HG03439 (cell line): Measurements from ENCODE around the gene KCNN4.

Source experiments
- ATAC-seq: cut with Tn5 transposase; IDR thresholded peaks from one replicate; pipeline ENCODE4 v1.9.1; 2021; ENCODE audit warnings: mild to moderate bottlenecking, moderate library complexity; ENCODE audit not compliant: unreplicated experiment

Gene KCNN4

DNA sequence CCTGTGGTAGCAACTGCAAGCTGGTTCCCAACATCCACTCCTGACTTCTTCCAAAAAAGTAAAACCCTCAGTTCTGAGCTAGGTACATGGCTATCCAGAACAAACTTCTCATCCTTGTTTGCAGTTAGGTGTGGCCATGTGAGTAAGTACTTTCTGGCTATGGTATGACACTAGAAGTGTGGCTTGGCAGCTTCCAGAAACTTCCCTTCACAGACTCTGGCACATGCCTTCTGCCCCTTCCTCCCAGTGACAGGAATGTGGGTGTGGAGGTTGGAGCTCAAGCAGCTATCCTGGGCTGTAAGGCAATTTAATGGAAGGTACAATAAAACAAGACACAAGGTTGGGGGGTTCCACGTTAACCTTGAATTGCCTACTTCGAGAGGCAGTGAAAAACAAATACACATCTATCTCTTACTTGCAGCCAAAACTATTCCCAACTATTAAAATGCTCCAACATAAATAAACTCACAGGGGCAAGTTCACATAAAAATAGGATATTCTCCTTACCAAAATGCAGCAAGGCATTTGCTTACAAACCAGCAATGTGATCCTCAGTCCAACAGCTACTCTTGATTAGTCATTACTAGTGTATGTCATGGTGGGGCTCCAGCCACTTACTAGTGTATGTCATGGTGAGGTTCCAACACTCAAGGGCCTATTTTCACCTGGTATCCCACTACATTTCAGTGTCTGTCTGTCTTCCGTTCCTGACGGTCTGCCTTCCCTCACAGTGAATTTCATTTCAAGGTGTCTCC, 29.1 kb downstream of the KCNN4 start:
- no peak for ATAC-seq

DNA sequence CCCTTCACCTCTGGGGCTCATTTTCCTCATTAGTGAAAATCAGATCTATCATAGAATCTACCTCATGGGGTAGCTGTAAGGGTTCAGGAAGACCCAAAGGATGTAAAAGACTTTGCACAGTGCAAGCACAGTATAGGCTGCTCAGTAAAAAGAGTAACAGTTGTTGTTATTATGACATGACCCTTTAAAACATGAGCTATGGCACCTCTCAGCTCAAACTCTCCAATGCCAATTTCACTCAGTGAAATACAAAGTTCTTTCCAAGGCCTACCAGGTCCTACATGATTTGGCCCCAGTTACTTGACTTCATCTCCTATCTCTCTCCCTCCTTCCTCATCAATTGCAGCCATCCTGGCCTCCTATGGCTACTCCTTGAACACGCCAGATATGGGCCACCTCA, 30.9 kb downstream of the KCNN4 start:
- ATAC-seq = no peak

DNA sequence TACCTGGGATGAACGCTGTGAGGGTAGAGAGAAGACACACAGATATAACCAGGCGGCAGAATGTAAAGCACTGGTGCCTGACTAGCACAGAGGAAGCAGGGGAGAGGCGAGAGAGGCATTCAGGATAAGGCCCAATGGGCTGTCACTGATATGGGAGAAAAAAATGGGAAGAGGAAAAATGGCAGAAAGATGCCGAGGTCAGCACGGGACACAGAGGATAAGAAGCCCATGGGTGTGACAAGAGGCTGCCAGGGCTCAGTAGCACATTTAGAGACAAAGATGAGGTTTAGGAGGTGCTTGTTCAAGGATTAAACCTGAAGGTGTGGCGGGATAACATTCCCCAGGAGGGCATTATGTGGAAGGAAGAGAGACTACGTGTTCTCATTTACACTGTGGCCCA, 31.6 kb downstream of the KCNN4 start:
- no peak for ATAC-seq

DNA sequence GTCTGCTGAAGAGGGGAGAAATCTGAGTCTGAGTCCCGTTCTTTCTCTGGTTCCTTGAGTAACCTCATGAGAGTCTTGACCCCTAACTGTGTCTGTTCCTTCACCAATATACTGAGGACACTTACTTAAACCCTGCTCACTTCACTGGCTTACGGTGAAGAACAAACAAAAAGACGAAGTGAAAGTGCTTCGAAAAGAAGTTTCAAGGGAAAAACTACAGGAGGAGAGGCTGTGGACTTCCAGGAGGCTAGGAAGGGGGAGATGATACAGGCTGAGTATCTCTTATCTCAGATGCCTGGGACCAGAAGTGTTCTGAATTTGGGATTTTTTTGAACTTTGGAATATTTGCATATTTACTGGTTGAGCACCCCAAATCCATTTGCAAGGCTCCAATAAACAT, 32.1 kb downstream of the KCNN4 start:
- no peak for ATAC-seq

DNA sequence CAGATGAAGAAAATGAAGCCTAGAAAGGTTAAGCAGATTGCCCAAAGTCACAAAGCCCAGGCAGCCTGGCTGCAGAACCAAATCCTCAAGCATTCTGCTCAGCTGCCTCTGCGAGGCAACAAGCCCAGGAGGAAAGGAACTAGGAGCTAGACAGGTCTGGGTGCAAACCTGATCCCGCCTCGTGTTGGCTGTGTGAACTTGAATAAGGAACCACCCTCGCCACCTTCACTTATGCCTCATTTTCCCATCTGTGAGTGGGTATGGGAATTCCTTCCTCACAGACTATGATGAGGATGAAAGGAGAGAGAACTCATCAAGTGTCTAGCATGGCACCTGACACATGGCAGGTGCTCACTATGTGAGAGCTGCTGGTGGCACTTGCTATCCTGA, 32.6 kb downstream of the KCNN4 start:
- ATAC-seq = no peak

DNA sequence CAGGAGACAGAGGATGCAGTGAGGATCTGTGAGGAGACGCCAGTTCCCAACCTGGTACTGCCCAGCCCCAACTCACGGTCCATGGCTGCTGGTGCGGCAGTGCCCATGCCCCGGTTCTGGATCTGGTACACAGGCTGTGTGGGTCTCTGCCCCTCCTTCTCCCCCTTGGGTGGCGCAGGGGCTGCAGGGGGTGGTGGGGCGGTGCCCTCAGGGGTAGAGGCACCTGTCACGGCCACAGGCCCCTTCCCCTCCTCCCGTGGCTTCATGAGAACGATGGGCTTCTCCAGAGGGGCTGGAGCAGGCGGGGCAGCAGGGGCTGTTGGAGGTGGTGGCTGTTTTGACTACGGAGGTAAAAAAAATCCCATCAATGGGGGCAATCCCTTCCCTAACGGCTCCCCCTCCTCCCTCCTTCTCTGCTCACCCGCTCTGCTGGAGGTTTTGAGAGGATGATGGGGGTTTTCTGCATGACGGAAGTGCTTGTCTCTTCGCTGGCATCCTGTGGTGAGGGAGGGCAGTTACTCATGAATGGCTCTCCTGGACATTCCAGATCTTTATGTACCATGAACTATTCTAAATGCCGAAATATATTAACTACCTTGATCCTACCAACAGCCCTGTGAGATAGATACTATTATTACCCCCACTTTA, 33.1 kb downstream of the KCNN4 start:
- ATAC-seq = no peak

DNA sequence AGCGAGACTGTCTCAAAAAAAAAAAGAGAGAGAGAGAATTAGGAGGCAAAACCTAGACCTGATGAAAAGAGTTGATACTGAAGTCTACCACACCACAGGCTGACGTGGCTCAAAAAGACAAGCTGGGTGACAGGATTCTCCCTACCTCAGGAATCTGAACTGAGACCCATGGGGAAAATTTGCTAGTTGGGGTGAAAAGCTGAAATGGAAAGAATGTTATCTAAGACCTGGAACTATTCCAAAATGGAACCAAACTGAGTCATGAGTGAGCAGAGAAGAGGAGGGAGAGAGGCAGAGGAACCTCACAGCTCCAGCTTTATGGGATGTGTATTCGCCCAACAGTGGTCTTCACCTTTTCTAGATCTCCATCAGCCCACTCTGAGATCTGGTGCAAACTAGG, 37.7 kb downstream of the KCNN4 start:
- ATAC-seq = no peak

DNA sequence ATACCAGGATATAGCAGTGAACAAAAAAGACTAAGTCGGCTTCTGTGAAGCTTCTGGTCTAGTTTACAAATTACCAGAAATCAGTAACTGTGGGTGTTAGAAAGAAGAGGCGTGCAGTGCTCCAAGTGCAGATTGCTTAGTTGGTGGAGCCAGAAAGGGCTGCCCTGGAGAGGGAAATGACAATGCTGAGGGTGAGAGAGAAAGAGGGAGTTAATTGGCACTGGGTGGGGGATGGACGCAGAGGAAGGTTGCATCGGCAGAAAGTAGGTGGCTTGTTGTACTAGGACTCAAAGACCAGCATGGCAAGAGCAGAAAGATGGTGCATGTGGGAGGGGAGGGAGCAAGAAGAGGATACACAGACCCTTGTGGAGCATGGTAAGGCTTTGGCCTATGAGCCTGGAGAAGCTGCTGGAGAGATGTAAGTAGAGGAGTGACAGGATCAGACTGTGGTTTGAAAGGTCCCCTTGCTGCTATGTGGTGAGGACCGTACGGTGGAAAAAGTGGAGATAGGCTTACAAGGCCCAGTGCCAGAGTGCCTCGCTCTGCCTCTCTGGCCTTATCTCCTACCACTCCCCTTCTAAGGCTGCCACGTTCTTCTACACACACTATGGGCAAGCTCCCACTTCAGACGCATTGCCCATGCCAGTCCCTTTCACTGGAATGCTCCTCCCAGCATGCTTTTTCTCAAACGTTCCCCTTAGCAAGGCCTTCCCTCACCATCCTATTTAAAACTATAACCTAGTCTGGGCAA, 39.5 kb downstream of the KCNN4 start:
- ATAC-seq = no peak

DNA sequence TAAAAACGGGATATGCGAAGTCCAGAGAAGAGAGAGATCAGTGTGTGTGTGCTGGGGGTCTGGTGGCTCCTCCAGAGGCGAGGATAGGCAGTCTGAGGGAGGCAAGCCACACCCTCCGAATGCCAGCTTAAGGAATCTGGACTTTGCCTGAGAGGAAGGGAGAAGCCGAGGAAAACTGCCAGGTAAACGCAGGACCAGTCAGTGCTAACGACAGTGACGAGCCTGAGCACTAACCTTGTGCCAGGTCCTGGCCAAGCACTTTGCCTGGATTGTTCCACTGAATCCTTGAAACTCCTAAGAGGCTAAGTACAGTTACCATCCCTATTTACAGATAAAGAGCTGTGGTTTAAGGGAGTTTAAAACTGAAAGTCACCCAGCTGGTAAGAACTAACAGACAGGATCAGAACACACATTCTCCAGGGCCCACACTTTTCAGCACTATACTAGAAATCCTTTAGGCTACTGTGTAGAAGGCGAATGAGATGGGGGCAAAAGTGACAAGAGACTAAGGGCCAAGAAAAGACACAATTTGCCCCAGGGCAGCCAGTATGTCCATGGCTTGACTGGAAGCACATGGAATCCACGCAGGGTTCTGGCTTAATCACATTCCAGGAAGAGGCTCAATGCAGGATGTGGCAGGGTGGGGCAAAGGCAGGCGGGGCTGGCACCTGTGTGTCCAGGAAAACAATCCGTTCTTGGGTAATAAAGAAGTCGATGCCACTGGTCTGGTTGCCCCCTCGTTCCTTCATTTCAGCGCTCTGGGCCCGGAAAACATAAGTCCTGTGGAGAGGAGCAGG, 41.1 kb downstream of the KCNN4 start:
- no peak for ATAC-seq

DNA sequence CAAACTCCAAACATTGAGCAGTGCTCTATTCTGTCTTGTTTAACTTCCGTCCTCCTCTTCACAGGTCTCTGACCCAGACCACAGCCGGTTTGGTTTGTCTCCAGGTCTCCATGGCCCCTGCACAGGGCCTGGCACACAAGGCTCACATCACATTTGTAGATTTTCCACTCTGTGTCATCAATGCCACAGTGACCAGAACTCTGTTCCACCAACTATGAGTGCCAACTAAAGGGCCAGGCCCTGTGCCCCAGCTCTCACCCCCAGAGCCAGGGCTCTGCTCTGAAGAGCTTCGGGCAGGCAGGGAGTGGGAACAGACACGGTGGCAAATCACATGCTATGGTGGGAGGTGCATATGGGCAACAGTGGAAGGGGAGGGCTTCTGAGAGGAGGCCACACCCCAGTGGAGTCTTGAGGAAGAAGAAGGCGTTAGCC, 42.0 kb downstream of the KCNN4 start:
- ATAC-seq = no peak

DNA sequence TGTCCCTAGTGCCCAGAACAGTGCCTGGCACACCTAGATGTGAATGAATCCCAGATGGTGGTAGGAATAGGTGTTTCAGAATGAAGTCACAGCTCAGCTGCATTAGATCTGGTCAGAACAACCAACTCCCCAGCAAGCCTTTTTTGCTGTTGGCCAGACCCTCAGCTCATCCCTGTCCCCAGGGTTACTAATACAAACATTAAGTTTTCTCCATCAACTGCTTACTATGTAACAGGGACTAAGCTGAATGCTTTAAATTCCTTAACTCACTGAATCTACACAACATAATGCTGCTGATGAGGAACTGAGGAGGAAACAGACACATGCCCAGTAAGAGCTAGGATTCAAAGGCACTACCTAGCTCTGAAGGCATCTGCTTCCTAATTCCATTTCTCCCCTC, 44.8 kb downstream of the KCNN4 start:
- no peak for ATAC-seq

DNA sequence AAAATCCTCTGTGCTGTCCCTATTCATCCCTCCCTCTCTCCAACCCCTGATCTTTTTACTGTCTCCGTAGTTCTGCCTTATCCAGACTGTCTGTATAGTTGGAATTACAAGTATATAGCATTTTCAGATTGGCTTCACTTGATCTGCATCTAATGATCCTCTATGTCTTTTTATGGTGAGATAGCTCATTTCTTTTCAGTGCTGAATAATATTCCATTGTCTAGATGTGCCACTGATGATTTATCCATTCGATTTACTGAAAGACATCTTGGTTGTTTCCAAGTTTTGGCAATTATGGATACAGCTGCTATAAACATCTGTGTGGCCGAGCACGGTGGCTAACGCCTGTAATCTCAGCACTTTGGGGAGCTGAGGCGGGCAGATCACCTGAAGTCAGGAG, 45.8 kb downstream of the KCNN4 start:
- no peak for ATAC-seq

DNA sequence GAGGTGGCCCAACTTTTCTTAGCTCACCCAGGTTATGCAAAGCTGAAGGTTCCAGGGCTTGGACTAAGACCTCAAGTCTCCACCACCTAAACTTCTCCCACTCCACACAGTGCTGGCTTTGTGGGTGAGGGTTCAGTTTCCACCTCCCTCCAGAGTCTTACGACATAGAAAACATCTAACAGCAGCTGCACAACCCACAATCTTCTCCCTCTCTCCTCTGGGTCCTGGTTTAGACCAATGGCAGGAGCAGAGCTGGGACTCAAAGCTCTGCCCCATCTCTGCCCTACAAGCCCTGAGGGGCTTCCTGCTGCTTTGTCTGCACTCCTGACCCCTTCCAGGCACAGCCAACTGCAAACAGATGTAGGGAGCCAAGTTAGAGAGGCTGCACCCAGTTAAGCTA, 48.9 kb downstream of the KCNN4 start:
- no peak for ATAC-seq

DNA sequence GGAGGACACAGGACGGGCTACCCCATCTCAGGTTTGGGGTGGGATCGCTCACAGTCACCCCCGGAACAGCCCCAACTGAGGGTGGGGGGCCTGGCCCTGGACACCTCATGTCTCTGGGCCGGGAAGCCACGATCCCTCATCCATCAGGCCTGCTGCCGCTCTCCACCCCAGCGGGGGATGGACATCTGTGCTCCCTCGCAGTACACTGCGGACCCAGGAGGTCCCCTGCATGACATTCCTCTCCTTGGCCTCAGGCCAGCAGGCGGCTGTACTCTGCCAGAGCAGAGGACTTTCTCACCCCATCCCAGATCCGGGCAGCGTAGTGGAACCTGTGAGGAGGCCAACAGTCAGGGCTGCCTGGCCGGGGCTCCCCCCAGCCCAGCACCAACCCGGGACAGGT, 49.4 kb downstream of the KCNN4 start:
- ATAC-seq = no peak

DNA sequence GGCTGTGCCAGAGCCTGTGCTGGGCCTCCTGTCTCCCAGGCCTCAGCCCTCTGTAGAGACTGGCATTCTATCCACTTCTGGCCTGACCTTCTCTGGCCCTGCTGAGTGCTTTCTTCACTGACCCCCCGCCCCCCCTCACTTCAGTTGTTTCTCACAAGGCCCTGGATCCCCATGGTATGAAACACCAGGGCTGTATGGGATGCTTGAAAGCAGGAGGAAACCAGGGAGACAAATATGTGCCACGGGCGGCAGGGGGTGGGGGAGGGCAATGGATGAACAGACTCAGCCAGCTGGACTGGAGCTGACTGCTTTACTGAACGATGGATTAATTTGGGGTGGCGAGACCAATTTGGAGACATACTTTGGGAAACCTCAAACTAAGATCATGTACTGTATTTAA, 50.9 kb downstream of the KCNN4 start:
- ATAC-seq = no peak

DNA sequence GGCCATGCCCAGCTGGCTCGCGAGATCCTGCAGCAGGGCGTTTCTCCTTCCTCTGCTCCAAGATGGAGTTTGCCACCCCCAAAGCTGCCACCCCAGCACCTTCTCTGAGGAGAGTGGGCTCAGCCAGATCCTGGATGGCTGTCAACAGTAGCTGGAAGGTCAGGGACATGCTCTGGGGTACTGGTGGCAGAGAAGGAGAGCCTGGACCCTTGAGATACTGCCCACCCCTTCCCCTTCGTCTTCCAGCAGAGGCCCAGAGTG, 53.2 kb downstream of the KCNN4 start:
- ATAC-seq = no peak

DNA sequence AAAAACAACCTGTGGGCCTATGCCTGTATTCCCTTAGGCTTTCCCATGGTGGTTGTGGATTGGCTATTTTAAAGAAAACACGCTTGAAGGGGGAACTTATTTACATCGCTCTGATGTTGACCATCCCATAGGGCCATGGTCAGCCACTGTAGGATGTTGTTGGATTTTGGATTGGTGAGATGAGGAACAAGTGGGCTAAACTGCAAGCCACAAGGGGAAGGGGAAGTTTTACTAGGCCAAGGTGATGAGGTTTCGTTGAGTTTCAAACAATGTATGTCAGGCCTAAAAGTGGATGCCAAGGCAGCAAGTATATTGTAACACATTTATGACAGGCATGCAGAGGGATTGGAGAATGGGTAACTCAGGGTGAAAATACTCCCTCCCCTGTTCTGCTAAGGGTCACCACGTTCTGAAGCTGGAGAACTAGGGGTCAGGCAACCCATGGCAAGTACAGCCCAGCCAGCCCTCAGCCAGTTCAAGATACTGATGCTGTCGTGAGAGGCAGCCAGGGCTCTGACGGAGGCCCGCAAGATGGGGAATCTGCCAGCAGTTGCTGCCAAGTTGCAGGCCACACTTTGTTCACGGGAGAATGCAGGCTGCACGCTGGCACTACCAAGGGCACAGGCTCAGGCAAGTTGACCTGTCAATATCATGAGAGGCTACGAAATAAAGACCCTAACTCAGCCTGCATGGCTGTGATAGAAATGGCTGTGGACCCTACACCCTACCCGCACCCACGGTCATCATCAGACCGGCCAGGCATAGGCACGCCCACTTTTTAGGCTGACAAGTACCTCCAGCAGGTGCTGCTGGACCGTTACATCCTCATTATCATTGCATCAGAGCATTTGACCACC, 53.8 kb downstream of the KCNN4 start:
- ATAC-seq = no peak

DNA sequence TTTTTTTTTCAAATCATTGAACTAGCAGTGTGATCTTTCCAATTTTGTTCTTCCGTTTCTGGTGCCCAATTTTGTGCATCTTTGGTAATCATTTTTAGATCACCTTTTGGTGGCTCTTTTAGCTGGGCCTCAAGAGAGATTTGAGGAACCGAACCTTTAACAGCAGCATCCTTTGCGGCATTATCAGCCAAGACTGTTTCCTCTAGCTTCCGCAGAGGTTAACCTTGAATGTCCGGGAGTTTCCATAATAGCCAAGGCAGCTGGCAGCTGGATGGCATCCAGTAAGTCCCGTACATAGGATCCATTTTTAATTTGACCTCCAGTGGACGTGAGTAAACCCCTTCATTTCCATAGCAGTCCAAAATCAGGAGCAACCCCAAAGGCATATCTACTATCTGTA, 55.3 kb downstream of the KCNN4 start:
- no peak for ATAC-seq

DNA sequence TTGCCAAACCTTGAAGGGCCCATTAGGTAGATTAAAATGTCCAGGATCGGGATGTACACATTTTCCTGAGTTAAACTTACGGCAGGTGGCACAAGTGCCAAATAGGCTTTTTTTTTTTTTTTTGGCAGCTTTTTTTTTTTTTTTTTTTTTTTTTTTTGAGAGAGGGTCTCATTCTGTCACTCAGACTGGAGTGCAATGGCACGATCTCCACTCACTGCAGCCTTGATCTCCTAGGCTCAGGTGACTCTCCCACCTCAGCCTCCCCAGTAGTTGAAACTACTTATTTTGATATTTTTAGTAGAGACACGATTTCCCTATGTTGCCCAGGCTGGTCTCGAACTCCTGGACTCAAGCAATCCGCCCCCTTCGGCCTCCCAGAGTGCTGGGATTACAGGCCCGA, 55.9 kb downstream of the KCNN4 start:
- no peak for ATAC-seq

DNA sequence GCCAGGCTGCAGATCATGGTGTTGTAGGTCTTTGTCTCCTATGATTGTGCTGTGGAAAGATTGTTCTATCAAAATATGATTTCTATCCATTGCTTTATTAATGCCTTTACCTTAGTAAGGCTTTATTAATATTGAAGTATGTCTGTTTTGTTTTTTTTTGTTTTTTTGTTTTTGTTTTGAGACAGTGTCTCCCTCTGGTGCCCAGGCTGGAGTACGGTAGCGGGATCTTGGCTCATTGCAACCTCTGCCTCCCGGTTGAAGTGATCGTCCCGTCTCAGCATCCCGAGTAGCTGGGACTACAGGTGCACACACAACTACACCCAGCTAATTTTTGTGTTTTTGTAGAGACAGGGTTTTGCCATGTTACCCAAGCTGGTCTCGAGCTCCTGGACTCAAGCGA, 57.2 kb downstream of the KCNN4 start:
- no peak for ATAC-seq
